ENCODE measurements around the gene ZNF41. TPM values are rescaled to one million over a fixed set of nuclear protein-coding genes. Genes with fewer than 3 reads are reported as not detected.

ZNF41 gene
- total and polyA plus RNA-seq, 2 of the 8 experiments (the other 6 are each of a cell fraction or from before 2014, with no cell fraction given), result 1.8 to 5.3 TPM

DNA sequence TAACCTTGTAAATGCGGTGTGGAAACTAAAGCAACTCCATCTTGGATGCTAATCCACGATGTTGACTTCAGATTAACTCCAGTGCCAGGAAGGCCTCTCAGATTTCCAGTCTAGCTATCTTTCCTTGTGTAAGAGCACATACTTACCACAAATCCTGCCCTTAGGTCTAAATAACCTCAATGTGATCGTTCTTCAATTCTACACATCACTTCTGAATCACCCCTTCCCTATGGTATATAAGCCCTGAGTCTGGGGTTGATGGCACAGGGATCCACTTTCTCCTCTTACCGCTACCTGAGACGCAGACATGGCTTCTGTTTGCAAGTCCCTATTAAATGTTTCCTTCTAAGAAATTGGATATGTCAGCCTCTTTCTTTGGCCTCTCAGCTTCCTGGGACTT, 17.5 kb upstream of the ZNF41 start:
- H4K5ac ChIP-seq (ENCODE audit: insufficient read length, low read depth, low read length), result no peak overlapping the region
- no peak for TF ChIP-seq SUZ12 (IDR thresholded peaks at IDR 0.05; ENCODE audit: low read length)
- TF ChIP-seq YY1 (IDR thresholded peaks at IDR 0.05; ENCODE audit: low read depth, low read length), result no peak
- no peak for TF ChIP-seq FOSL1 (IDR thresholded peaks at IDR 0.05; ENCODE audit: insufficient read depth, low read depth, low read length)
- TF ChIP-seq EP300 (IDR thresholded peaks at IDR 0.05; ENCODE audit: borderline replicate concordance in 1 of 2, low read depth in 2 of 2, low read length in 2 of 2), result no peak
- TF ChIP-seq NANOG (IDR thresholded peaks at IDR 0.05; ENCODE audit: insufficient read depth, low read depth, low read length, poor library complexity, severe bottlenecking), result no peak
- TF ChIP-seq GABPA (IDR thresholded peaks at IDR 0.05; ENCODE audit: borderline replicate concordance, insufficient read depth, low read length), result no peak
- no peak for TF ChIP-seq JUND (IDR thresholded peaks at IDR 0.05; ENCODE audit: low read length)
- TF ChIP-seq SP4 (IDR thresholded peaks at IDR 0.05; ENCODE audit: low read length), result no peak
- DNase-seq (ENCODE audit: low read depth in 1 of 2, low spot score in 2 of 2), result no peak
- H3K4ac ChIP-seq (replicated peaks; ENCODE audit: insufficient read length, low read depth, low read length), result no peak overlapping the region
- H3K79me2 ChIP-seq (ENCODE audit: control insufficient read depth in 1 of 2, insufficient read depth in 2 of 2, low read length in 2 of 2), result no peaks in the 10 kb centered on the region
- H4K91ac ChIP-seq (replicated peaks; ENCODE audit: insufficient read length, low read length), result no peak overlapping the region
- H2AK5ac ChIP-seq (ENCODE audit: low read depth, low read length), result no peak overlapping the region
- no peak overlapping the region for H2BK5ac ChIP-seq (ENCODE audit: low read depth, low read length)
- no peaks in the 10 kb centered on the region for H3K27me3 ChIP-seq (replicated peaks in 1 of 4; ENCODE audit: control insufficient read depth in 3 of 4, extremely low read depth in 1 of 4, insufficient read depth in 3 of 4, low read length in 3 of 4)
- POLR2A ChIA-PET (ENCODE audit: partially characterized antibody), result interaction anchor here (1.3 kb wide), 1 partner anchor 73 kb away, joined by 3 read pairs; no protein-coding TSS in a partner anchor
- no peaks in the 10 kb centered on the region for H3K23me2 ChIP-seq (ENCODE audit: low read depth, low read length)
- no peak overlapping the region for H3K14ac ChIP-seq (ENCODE audit: insufficient read length)
- H2BK12ac ChIP-seq (ENCODE audit: low read depth, low read length), result no peak overlapping the region
- H3K79me1 ChIP-seq (ENCODE audit: low read depth, low read length), result no peaks in the 10 kb centered on the region
- no peaks in the 10 kb centered on the region for H3K36me3 ChIP-seq (ENCODE audit: control insufficient read depth in 2 of 4, insufficient read depth in 4 of 4, low read length in 3 of 4)
- no peak overlapping the region for H2AFZ ChIP-seq (ENCODE audit: low read length)
- H3K4me2 ChIP-seq (ENCODE audit: insufficient read depth in 1 of 2, low read depth in 2 of 2, low read length in 2 of 2), result no peak overlapping the region
- no peak overlapping the region for H3K27ac ChIP-seq (ENCODE audit: low read depth, low read length)
- H3K18ac ChIP-seq (ENCODE audit: extremely low read depth, low read length), result no peak overlapping the region; the same call in none of the 2 replicates
- no peak overlapping the region for H2BK20ac ChIP-seq (ENCODE audit: low read length)
- FAIRE-seq, result no peak
- CTCF ChIA-PET (ENCODE audit: partially characterized antibody), result interaction anchor here (0.6 to 4.6 kb wide), 3 partner anchors 13 to 188 kb away, joined by 3 to 33 read pairs (median 3); no protein-coding TSS in a partner anchor
- no peak overlapping the region for H3K56ac ChIP-seq (replicated peaks; ENCODE audit: insufficient read length, low read depth, low read length)
- no peak overlapping the region for H3K4me3 ChIP-seq (ENCODE audit: extremely low read depth in 1 of 4, insufficient read depth in 2 of 4, low read depth in 3 of 4, low read length in 4 of 4)
- no peak overlapping the region for H3K9ac ChIP-seq (replicated peaks in 1 of 4; ENCODE audit: extremely low read depth in 1 of 4, low read depth in 3 of 4, low read length in 3 of 4)
- no peak overlapping the region for H3K23ac ChIP-seq (ENCODE audit: insufficient read length)
- H2BK15ac ChIP-seq (ENCODE audit: low read length), result no peak overlapping the region
- no peak overlapping the region for H2BK120ac ChIP-seq (replicated peaks; ENCODE audit: low read depth, low read length)
- H3K4me1 ChIP-seq (replicated peaks in 1 of 4; ENCODE audit: control insufficient read depth in 3 of 4, insufficient read depth in 4 of 4, low read length in 3 of 4), result peaks cover 0 to 12% (median 8%) of the 10 kb centered on the region in 4 experiments; a peak in 3 of 7 replicates
- WGBS, 2 experiments (ENCODE audit: extremely low coverage in 1 of 2, insufficient coverage in 1 of 2, insufficient read length in 1 of 2, insufficient replicate concordance in 2 of 2, low coverage in 1 of 2, low lambda C conversion rate in 2 of 2, missing lambda C conversion rate in 1 of 2), result 89% methylated on average over 5 of the region's 5 CpGs; no CpG with 5 or more reads in 1 of the 2 experiments
- H4K20me1 ChIP-seq (replicated peaks in 1 of 2; ENCODE audit: control insufficient read depth in 1 of 2, insufficient read depth in 2 of 2, low read length in 2 of 2), result no peaks in the 10 kb centered on the region
- no peak overlapping the region for H4K8ac ChIP-seq (ENCODE audit: extremely low read depth, insufficient read depth, low read length)
- no peaks in the 10 kb centered on the region for H3K9me3 ChIP-seq (ENCODE audit: insufficient read depth in 2 of 2, low read depth in 1 of 2, low read length in 1 of 2)

Measured in H1 (cell line).